A673 (cell line): ENCODE measurements around the gene FBXO15.

Experiments used
- CTCF ChIP-seq: fragments of 300-800, 200-600 bp; sonication (generic); conservative IDR thresholded peaks from 2 replicates; pipeline ENCODE4 v1.5.1; 2017; ENCODE audit warnings: low read depth, mild to moderate bottlenecking, antibody characterized with exemption, low read length, moderate library complexity, mixed read lengths
- EZH2 ChIP-seq: fragments of 200-600 bp; sonication (generic); IDR thresholded peaks from 2 replicates; pipeline ENCODE4 v1.6.1; 2017; ENCODE audit warnings: borderline replicate concordance, low read depth, mild to moderate bottlenecking, mixed read lengths, antibody characterized with exemption, low read length; ENCODE audit not compliant: poor library complexity, severe bottlenecking

GRCh38 chr18:74155276-74155675 lies 7.6 kb upstream of the FBXO15 start:
- no peak for TF ChIP-seq CTCF
- TF ChIP-seq EZH2 = no peak
